Suprapubic skin (tissue), 4 donors: ENCODE measurements around the gene ESRP2.

Experiments used
- CTCF ChIP-seq, 2 donors: fragments of 200-600 bp in 1 of 2; fragments of 450-650 bp in 1 of 2; sonication (generic) in 1 of 2; IDR thresholded peaks; one replicate each; pipeline ENCODE4 v1.5.1; 2016 to 2019; ENCODE audit warnings: antibody characterized with exemption in 2 of 2, mild to moderate bottlenecking in 1 of 2, moderate library complexity in 1 of 2
- EP300 ChIP-seq: sonication (generic); formaldehyde crosslinking; IDR thresholded peaks from one replicate; pipeline ENCODE4 v1.6.1; 2017; ENCODE audit warnings: antibody characterized with exemption
- POLR2A ChIP-seq, 2 donors: fragments of 450-650 bp; IDR thresholded peaks; one replicate each; pipeline ENCODE4 v1.6.1; 2017; ENCODE audit warnings: antibody characterized with exemption in 2 of 2, mild to moderate bottlenecking in 2 of 2, moderate library complexity in 2 of 2
- POLR2AphosphoS5 ChIP-seq, 3 donors: sonication (generic); formaldehyde crosslinking; IDR thresholded peaks; one replicate each; pipeline ENCODE4 v1.6.1; 2017; ENCODE audit warnings: antibody characterized with exemption in 3 of 3

- TF ChIP-seq POLR2A (IDR thresholded peaks at IDR 0.05) (no peak), CTCF (IDR thresholded peaks at IDR 0.05) (no peak), EP300 (no peak), POLR2AphosphoS5 (IDR thresholded peaks at IDR 0.05) (no peak)
Measured at GRCh38 chr16:68250951-68251350, 15.0 kb upstream of the ESRP2 start.
